Prostate gland (tissue), 2 donors: Measurements from ENCODE around the gene U2AF2. TPM values are rescaled to one million over a fixed set of nuclear protein-coding genes. Genes with fewer than 3 reads are reported as not detected.

Experiments used
- DNase-seq: peaks from one replicate; pipeline ENCODE4 v3.0.0-alpha.2; 2019; ENCODE audit warnings: low spot score
- H3K27ac ChIP-seq, 2 donors: fragments of 200-600 bp; sonication (generic); 2 replicates each; pipeline ENCODE4 v1.5.1; 2017 to 2019
- H3K27me3 ChIP-seq: fragments of 200-600 bp; sonication (generic); replicated peaks from 2 replicates; pipeline ENCODE4 v1.5.1; 2019; ENCODE audit not compliant: insufficient read depth
- H3K36me3 ChIP-seq, 2 donors: fragments of 200-600 bp; sonication (generic); 1 replicate in 1 of 2; 2 replicates in 1 of 2; pipeline versions ENCODE4 v1.5.1 to v1.8.1; 2017 to 2019
- H3K4me1 ChIP-seq: fragments of 200-600 bp; sonication (generic); replicated peaks from 2 replicates; pipeline ENCODE4 v1.5.1; 2019
- H3K4me3 ChIP-seq, 2 donors: fragments of 200-600 bp; sonication (generic); 2 replicates each; pipeline ENCODE4 v1.5.1; 2017 to 2019
- H3K9me3 ChIP-seq: fragments of 200-600 bp; sonication (generic); 2 replicates; pipeline ENCODE4 v1.5.1; 2017
- POLR2A ChIP-seq: fragments of 450-650 bp; IDR thresholded peaks from one replicate; pipeline ENCODE4 v1.6.1; 2016; ENCODE audit warnings: antibody characterized with exemption, mild to moderate bottlenecking
- POLR2AphosphoS5 ChIP-seq: sonication (generic); formaldehyde crosslinking; IDR thresholded peaks from one replicate; pipeline ENCODE4 v1.6.1; 2017; ENCODE audit warnings: antibody characterized with exemption
- WGBS: methylation state at CpG from one replicate; pipeline ENCODE4 v1.1.5; 2018; 5-methylcytosine and 5-hydroxymethylcytosine counted together
- intact Hi-C: fragments of 100-400 bp; cut with DNase I; formaldehyde crosslinking; loops from one replicate; pipeline ENCODE4 v1.14.2; 2022
- total RNA-seq, 2 donors: library from RNA; depleted of rRNA; stranded (reverse); fragments of >200 nt; gene quantifications; one replicate each; pipeline ENCODE4 v1.1.0, GENCODE V29; 2016
- TF ChIP-seq, protein P1 (sequence below), 4 experiments: fragments of 200-600 bp in 2 of 4; fragments of 450-650 bp in 2 of 4; sonication (generic) in 2 of 4; IDR thresholded peaks; 1 replicate in 3 of 4; 2 replicates in 1 of 4; pipeline ENCODE4 v1.5.1; 2016 to 2019; ENCODE audit warnings: antibody characterized with exemption in 4 of 4, mild to moderate bottlenecking in 2 of 4, moderate library complexity in 2 of 4

U2AF2 gene
- total RNA-seq, 2 donors from 2014 or later, result 99.2 to 224 TPM

DNA sequence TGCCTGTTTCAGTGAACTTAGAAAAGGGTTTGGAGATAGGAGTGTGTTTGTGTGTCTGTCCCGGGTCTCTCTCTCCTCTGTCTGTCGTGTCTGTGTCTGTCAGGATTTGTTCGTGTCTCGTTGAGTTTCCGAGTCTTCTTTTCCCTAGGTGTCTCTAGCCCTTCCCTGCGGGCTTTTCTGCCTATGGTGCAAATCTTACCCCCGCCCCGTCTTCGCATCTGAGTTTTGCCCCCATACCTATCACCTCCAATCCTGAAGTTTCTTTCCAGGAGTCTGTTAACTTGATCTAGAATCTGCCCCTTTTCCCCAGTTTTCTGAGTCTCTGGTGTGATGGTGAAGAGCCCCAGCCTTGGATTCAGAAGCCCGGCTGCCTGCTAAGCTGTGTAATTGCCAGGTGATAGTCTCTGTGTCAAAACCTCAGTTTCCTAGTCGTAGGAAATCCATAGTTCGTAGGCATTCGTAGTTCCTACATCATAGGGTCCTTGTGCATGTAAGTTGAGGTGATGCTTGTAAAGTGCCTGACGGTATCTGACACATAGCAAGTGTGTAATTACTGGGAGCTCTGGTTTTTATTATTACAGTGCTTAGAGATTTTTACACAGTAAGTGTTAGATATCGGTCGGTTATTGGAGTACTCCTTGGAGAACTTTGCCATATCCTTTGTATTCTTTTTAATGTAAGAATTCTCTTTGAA lies 21.0 kb downstream of the U2AF2 start:
- Histone ChIP-seq H3K27me3 (no peaks in the 10 kb centered on the region), H3K4me3 (peak overlapping the region; percentile 94 to 99), H3K9me3 (no peaks in the 10 kb centered on the region), H3K27ac (peak overlapping the region; percentile 85 to 96), H3K36me3 (peaks cover 11 to 14% of the 10 kb centered on the region in 2 donors), H3K4me1 (peaks cover 10% of the 10 kb centered on the region)
- DNase-seq, result no peak
- intact Hi-C loops, result no loop called here
- TF ChIP-seq POLR2A (no peak), POLR2AphosphoS5 (no peak)
- TF ChIP-seq, protein P1, sequence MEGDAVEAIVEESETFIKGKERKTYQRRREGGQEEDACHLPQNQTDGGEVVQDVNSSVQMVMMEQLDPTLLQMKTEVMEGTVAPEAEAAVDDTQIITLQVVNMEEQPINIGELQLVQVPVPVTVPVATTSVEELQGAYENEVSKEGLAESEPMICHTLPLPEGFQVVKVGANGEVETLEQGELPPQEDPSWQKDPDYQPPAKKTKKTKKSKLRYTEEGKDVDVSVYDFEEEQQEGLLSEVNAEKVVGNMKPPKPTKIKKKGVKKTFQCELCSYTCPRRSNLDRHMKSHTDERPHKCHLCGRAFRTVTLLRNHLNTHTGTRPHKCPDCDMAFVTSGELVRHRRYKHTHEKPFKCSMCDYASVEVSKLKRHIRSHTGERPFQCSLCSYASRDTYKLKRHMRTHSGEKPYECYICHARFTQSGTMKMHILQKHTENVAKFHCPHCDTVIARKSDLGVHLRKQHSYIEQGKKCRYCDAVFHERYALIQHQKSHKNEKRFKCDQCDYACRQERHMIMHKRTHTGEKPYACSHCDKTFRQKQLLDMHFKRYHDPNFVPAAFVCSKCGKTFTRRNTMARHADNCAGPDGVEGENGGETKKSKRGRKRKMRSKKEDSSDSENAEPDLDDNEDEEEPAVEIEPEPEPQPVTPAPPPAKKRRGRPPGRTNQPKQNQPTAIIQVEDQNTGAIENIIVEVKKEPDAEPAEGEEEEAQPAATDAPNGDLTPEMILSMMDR (IDR thresholded peaks at IDR 0.05), result no peak
- 11% methylated on average over 16 of the region's 16 CpGs for WGBS

DNA sequence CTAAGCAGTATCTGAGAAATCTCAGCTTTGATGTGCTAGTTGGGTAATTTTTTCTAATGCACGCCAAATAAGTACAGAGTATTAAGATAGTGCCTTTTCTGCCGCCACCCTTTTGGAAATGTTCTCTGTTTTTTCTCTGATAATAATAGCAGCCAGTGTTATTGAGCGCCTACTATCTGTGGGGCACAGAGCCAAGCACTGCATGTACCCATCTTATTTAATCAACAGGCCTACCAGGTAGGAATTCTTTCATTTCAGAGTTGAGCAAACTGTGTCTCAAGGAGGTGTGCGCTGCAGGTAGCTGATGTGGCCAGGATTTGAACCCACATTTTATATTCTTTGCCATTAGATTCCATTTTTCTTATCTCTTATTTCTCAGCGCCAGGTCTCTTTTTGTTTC lies 21.5 kb downstream of the U2AF2 start:
- Histone ChIP-seq H3K4me3 (peak overlapping the region; percentile 94 to 99), H3K9me3 (no peaks in the 10 kb centered on the region), H3K27me3 (no peaks in the 10 kb centered on the region), H3K27ac (peak overlapping the region; percentile 13 to 96), H3K4me1 (peaks cover 10% of the 10 kb centered on the region), H3K36me3 (peaks cover 11 to 14% of the 10 kb centered on the region in 2 donors)
- TF ChIP-seq POLR2A (no peak), POLR2AphosphoS5 (peak; percentile 77)
- TF ChIP-seq, protein P1 (IDR thresholded peaks at IDR 0.05), result peak in 3 of 4 experiments; percentile 6 to 33 (median 24)
- intact Hi-C loops, result no loop called here
- peak; percentile 82 for DNase-seq
- 39% methylated on average over 5 of the region's 5 CpGs for WGBS

DNA sequence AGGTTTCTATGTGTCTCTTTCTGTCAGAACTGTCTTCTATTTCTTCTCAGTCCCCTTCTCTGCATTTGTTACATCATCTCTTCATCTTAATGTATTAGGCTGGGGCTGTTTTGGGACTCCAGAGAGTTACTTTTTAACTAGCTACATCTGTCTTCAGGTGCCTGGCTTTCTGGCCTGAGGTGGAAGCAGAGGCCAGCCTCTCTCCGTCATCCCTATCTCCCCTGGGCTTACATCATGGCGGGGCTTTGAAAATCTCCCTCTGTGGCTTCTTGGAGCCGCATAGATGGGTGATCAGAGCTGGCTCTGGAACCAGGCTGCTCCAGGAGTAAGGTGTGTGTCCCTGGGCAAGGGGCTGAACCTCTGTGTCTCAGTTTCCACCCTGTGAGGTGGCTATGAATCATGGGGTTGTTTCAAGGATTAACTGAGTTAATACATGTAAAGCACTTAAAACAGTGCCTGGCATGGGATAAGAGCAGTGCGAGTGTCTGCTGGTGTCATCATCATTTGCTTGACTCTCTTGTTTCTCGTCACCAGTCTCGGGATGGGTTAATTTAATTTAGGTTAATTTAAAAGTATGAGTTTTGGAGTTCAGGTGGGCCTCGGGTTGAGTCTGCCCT lies 22.2 kb downstream of the U2AF2 start:
- TF ChIP-seq, protein P1 (IDR thresholded peaks at IDR 0.05), result no peak
- no peak for TF ChIP-seq POLR2AphosphoS5
- no peak for TF ChIP-seq POLR2A
- no peaks in the 10 kb centered on the region for H3K27me3 ChIP-seq
- H3K27ac ChIP-seq, result peak overlapping the region; percentile 13 to 96
- intact Hi-C loops, result no loop called here
- no peaks in the 10 kb centered on the region for H3K9me3 ChIP-seq
- peaks cover 10% of the 10 kb centered on the region for H3K4me1 ChIP-seq
- no peak for DNase-seq
- 85% methylated on average over 7 of the region's 7 CpGs for WGBS
- H3K36me3 ChIP-seq, result peaks cover 11 to 14% of the 10 kb centered on the region in 2 donors
- H3K4me3 ChIP-seq, result peak overlapping the region in 1 of 2 donors; percentile 99

DNA sequence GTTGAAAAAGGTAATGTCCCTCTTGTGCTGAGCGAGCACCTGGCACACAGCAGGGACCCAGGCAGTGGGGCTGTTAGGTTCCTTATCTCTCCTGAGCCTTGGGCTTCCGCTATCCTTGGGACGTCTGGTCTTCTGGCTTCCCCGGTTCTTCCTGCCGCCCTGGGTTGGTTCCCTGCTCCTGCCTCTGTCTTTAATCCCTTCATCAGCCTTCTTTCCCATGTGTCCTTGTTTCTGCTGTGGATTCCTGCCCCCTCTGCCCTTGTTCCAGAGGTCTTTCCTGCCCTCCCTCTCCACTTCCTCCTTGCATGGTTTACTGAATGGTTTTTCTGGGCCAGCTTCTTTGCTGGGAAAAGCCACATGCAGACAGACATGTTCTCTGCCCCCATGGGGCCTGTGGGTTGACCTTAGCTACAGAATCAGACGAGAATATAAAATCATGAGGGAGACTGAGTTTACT lies 22.8 kb downstream of the U2AF2 start:
- H3K9me3 ChIP-seq, result no peaks in the 10 kb centered on the region
- no peak for TF ChIP-seq POLR2AphosphoS5
- TF ChIP-seq POLR2A, result no peak
- TF ChIP-seq, protein P1 (IDR thresholded peaks at IDR 0.05), result no peak
- 75% methylated on average over 6 of the region's 6 CpGs for WGBS
- intact Hi-C loops, result no loop called here
- peaks cover 10% of the 10 kb centered on the region for H3K4me1 ChIP-seq
- H3K27ac ChIP-seq, result peak overlapping the region in 1 of 2 donors; percentile 96
- no peak overlapping the region for H3K4me3 ChIP-seq
- no peak for DNase-seq
- H3K27me3 ChIP-seq, result no peaks in the 10 kb centered on the region
- H3K36me3 ChIP-seq, result peaks cover 11 to 14% of the 10 kb centered on the region in 2 donors
